HepG2 (cell line): ENCODE measurements around the gene CCN6. TPM values are rescaled to one million over a fixed set of nuclear protein-coding genes. Genes with fewer than 3 reads are reported as not detected.

Source experiments
- ATAC-seq: fragments of 200-7000 bp; cut with Tn5 transposase; 3 replicates; pipeline ENCODE4 v1.9.1; 2020; ENCODE audit warnings: mild to moderate bottlenecking, moderate library complexity
- BruUV-seq: library from RNA; stranded (reverse); fragments of 400-500 nt; replicated peaks from 2 replicates; lab custom pipeline; 2021; lab: Mats Ljungman, UMichigan
- CTCF ChIA-PET: fragments of 300-600 bp; formaldehyde crosslinking; extraction: SDS; loops from one replicate; lab custom pipeline; 2021; ENCODE audit warnings: low total read pairs, inconsistent platforms, low intra/inter-chr PET ratio; lab: Yijun Ruan, JAX
- POLR2A ChIA-PET: fragments of 350-600 bp; sonication (Branson Sonifier 250); formaldehyde crosslinking; loops from one replicate; lab custom pipeline; 2020; ENCODE audit warnings: antibody characterized with exemption, inconsistent platforms; lab: Yijun Ruan, JAX
- DNase-seq: peaks from one replicate; pipeline ENCODE4 v3.0.0-alpha.2; 2015; ENCODE audit warnings: low spot score
- FAIRE-seq: peaks from 3 replicates; lab custom pipeline; 2011; peaks lifted over from hg19 to GRCh38; lab: Jason Lieb, UNC
- H2AFZ ChIP-seq: one replicate; pipeline ENCODE4 v1.6.1; 2011; ENCODE audit warnings: low read length, inconsistent platforms
- H3K27ac ChIP-seq: fragments of 300-600 bp; 3 replicates; pipeline ENCODE4 v1.8.0; 2011; ENCODE audit warnings: mixed run types, mild to moderate bottlenecking, mixed read lengths, low read length, inconsistent platforms; ENCODE audit not compliant: insufficient read depth; ENCODE audit errors: extremely low read length
- H3K27me3 ChIP-seq, 2 experiments: fragments of 200-600 bp in 1 of 2; 2 replicates in 1 of 2; 3 replicates in 1 of 2; pipeline versions ENCODE4 v1.6.0 to v1.8.0; 2011; ENCODE audit warnings: low read length in 2 of 2, mild to moderate bottlenecking in 2 of 2, moderate library complexity in 2 of 2, inconsistent platforms in 1 of 2; ENCODE audit not compliant: insufficient read depth in 2 of 2, control insufficient read depth in 1 of 2
- H3K36me3 ChIP-seq, 2 experiments: fragments of 200-600 bp in 1 of 2; replicated peaks in 1 of 2; 2 replicates in 1 of 2; 3 replicates in 1 of 2; pipeline versions ENCODE4 v1.5.1 to v1.8.0; 2011; ENCODE audit warnings: low read length in 2 of 2, inconsistent platforms in 1 of 2; ENCODE audit not compliant: insufficient read depth in 2 of 2, control insufficient read depth in 1 of 2
- H3K4me1 ChIP-seq: 2 replicates; pipeline ENCODE4 v1.5.1; 2012; ENCODE audit warnings: low read length, inconsistent platforms; ENCODE audit not compliant: insufficient read depth
- H3K4me2 ChIP-seq: 2 replicates; pipeline ENCODE4 v1.6.0; 2011; ENCODE audit warnings: low read depth, low read length, inconsistent platforms
- H3K4me3 ChIP-seq, 3 experiments: fragments of 200-600 bp in 1 of 3; sonication (generic), shearing (Covaris generic) in 1 of 3; replicated peaks in 1 of 3; 2 replicates each; pipeline ENCODE4 v1.5.1; 2011 to 2016; ENCODE audit warnings: low read length in 3 of 3, inconsistent platforms in 2 of 3, low read depth in 2 of 3, mild to moderate bottlenecking in 2 of 3, control low read depth in 1 of 3, mixed read lengths in 1 of 3; ENCODE audit not compliant: insufficient read depth in 1 of 3
- H3K79me2 ChIP-seq: one replicate; pipeline ENCODE4 v1.6.1; 2011; ENCODE audit warnings: low read length, inconsistent platforms; ENCODE audit not compliant: insufficient read depth
- H3K9ac ChIP-seq: 2 replicates; pipeline ENCODE4 v1.6.0; 2011; ENCODE audit warnings: mild to moderate bottlenecking, low read depth, low read length, inconsistent platforms; ENCODE audit not compliant: insufficient read depth
- H3K9me3 ChIP-seq: 2 replicates; pipeline ENCODE4 v1.5.1; 2012; ENCODE audit warnings: mild to moderate bottlenecking, low read length
- H4K20me1 ChIP-seq: 2 replicates; pipeline ENCODE4 v1.6.0; 2011; ENCODE audit warnings: inconsistent platforms, mild to moderate bottlenecking, low read length, moderate library complexity; ENCODE audit not compliant: insufficient read depth
- CHCHD3 ChIP-seq: sonication (generic); formaldehyde crosslinking; IDR thresholded peaks from 2 replicates; pipeline ENCODE4 v1.8.0; 2022; ENCODE audit warnings: mild to moderate bottlenecking, missing genetic modification reagents, moderate library complexity
- ELF4 ChIP-seq: sonication (generic); formaldehyde crosslinking; IDR thresholded peaks from 2 replicates; pipeline ENCODE4 v1.5.0; 2020; ENCODE audit warnings: missing genetic modification reagents, mild to moderate bottlenecking, moderate library complexity, borderline replicate concordance
- GATAD2A ChIP-seq: IDR thresholded peaks from 2 replicates; pipeline ENCODE4 v1.6.1; 2016
- ISX ChIP-seq: sonication (generic); formaldehyde crosslinking; conservative IDR thresholded peaks from 2 replicates; pipeline ENCODE4 v1.5.0; 2020; ENCODE audit warnings: missing genetic modification reagents
- RFX3 ChIP-seq: IDR thresholded peaks from 2 replicates; pipeline ENCODE4 v1.6.1; 2016; ENCODE audit warnings: missing biosample characterization, missing genetic modification reagents
- STAG1 ChIP-seq: sonication (generic); formaldehyde crosslinking; IDR thresholded peaks from 2 replicates; pipeline ENCODE4 v1.4.0; 2020; ENCODE audit warnings: missing genetic modification reagents
- ZNF547 ChIP-seq: sonication (generic); formaldehyde crosslinking; IDR thresholded peaks from 2 replicates; pipeline ENCODE4 v1.5.1; 2020; ENCODE audit warnings: mild to moderate bottlenecking, missing genetic modification reagents
- ZNF589 ChIP-seq: sonication (generic); formaldehyde crosslinking; conservative IDR thresholded peaks from 2 replicates; pipeline ENCODE4 v1.8.0; 2022; ENCODE audit warnings: mild to moderate bottlenecking, moderate library complexity, missing genetic modification reagents
- ZNF883 ChIP-seq: sonication (generic); formaldehyde crosslinking; IDR thresholded peaks from 2 replicates; pipeline ENCODE4 v1.5.1; 2020; ENCODE audit warnings: mild to moderate bottlenecking, missing genetic modification reagents; ENCODE audit errors: not compliant biosample characterization
- WGBS: methylation state at CpG from one replicate; pipeline ENCODE4 v1.1.6; 2017; ENCODE audit warnings: low lambda C conversion rate; 5-methylcytosine and 5-hydroxymethylcytosine counted together
- in situ Hi-C: cut with HindIII; loops from 2 replicates; pipeline ENCODE4 v1.10.0; 2017; ENCODE audit warnings: low pct_unique_long_range_greater_than_20kb; ENCODE audit not compliant: extremely low pct_ligation_motif_present
- intact Hi-C: fragments of 100-400 bp; cut with micrococcal nuclease; formaldehyde crosslinking; loops from one replicate; pipeline ENCODE4 v1.10.0; 2022; ENCODE audit not compliant: unreplicated experiment
- polyA plus RNA-seq, 8 experiments: library from polyadenylated mRNA; depleted of rRNA in 3 of 8; stranded (reverse) in 7 of 8; unstranded in 1 of 8; fragments of >200 nt; fragmentation: Illumina TruSeq in 4 of 8; extraction: Trizol in 4 of 8; gene quantifications; 2 replicates each; pipeline versions ENCODE4 v1.2.1 to v1.2.3, GENCODE V29; 2011 to 2016; ENCODE audit warnings: low read depth in 4 of 8, missing spikeins in 1 of 8, mixed read lengths in 1 of 8; ENCODE audit not compliant: insufficient read depth in 1 of 8
- total RNA-seq, 5 experiments: library from RNA; depleted of rRNA; stranded (reverse); fragments of >200 nt; fragmentation: Illumina TruSeq; extraction: Trizol; gene quantifications; 2 replicates each; pipeline ENCODE4 v1.2.3, GENCODE V29; 2016; ENCODE audit warnings: low read depth in 1 of 5
- TF ChIP-seq, protein P1 (sequence below): sonication (generic); formaldehyde crosslinking; IDR thresholded peaks from 2 replicates; pipeline ENCODE4 v1.5.0; 2020; ENCODE audit warnings: mild to moderate bottlenecking, missing genetic modification reagents, moderate library complexity
- TF ChIP-seq, protein P2 (sequence below): sonication (generic); formaldehyde crosslinking; IDR thresholded peaks from 2 replicates; pipeline ENCODE4 v1.4.0; 2020; ENCODE audit warnings: mild to moderate bottlenecking, missing genetic modification reagents
- TF ChIP-seq, protein P3 (sequence below): sonication (generic); formaldehyde crosslinking; conservative IDR thresholded peaks from 2 replicates; pipeline ENCODE4 v1.8.0; 2022; ENCODE audit warnings: missing genetic modification reagents

Gene CCN6
- total and polyA plus RNA-seq, 2 of the 13 experiments (the other 11 are each of a cell fraction or from before 2014, with no cell fraction given) = not detected

DNA sequence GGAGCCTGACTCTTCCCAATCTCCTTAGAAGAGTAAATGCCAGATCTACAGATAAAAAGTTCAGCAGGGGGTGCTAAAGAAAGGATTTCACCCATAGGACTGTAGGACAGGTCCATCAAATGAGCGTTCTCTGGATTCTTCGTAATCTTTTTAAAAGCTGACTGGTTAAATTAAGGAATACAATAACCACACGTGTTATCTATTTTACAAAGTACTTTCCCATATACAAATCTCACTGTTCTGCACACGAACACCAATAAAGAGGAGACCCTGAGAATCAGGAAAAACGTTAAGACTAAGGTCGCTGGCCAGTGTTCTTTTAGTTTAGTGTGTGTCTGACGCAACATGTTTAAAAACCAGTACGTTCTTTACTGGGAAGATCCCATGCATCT, 32.8 kb downstream of the CCN6 start:
- Histone ChIP-seq H3K4me2 (peak overlapping the region; percentile 80), H3K4me1 (peaks cover 10% of the 10 kb centered on the region), H3K27ac (peak overlapping the region; percentile 63), H3K27me3 (no peaks in the 10 kb centered on the region; a peak in 1 of 5 replicates), H3K9ac (peak overlapping the region; percentile 74), H3K36me3 (no peaks in the 10 kb centered on the region; a peak in 1 of 5 replicates), H3K9me3 (no peaks in the 10 kb centered on the region), H3K79me2 (no peaks in the 10 kb centered on the region), H3K4me3 (peak overlapping the region; percentile 75 to 97 (median 89)), H4K20me1 (no peaks in the 10 kb centered on the region), H2AFZ (peak overlapping the region; percentile 99)
- intact Hi-C loops = loop anchor here (1.0 to 5.0 kb wide), 2 partner anchors 61 to 77 kb away; no protein-coding TSS in a partner anchor
- POLR2A ChIA-PET = interaction anchor here (1.1 to 1.4 kb wide), 2 partner anchors 11 to 58 kb away, joined by 3 to 8 read pairs; no protein-coding TSS in a partner anchor
- peak; percentile 80 for ATAC-seq
- BruUV-seq = TSS peak; percentile 60
- no peak for FAIRE-seq
- DNase-seq = peak; percentile 52
- WGBS = under 1% methylated on average over 8 of the region's 8 CpGs
- in situ Hi-C loops = loop anchor here (5.0 kb wide), 1 partner anchor 76 kb away; no protein-coding TSS in a partner anchor
- CTCF ChIA-PET = interaction anchor here (1.2 kb wide), 1 partner anchor 76 kb away, joined by 3 read pairs; no protein-coding TSS in a partner anchor
- no peak for TF ChIP-seq ZNF883 (CRISPR knock-in tag)
- TF ChIP-seq, protein P1, sequence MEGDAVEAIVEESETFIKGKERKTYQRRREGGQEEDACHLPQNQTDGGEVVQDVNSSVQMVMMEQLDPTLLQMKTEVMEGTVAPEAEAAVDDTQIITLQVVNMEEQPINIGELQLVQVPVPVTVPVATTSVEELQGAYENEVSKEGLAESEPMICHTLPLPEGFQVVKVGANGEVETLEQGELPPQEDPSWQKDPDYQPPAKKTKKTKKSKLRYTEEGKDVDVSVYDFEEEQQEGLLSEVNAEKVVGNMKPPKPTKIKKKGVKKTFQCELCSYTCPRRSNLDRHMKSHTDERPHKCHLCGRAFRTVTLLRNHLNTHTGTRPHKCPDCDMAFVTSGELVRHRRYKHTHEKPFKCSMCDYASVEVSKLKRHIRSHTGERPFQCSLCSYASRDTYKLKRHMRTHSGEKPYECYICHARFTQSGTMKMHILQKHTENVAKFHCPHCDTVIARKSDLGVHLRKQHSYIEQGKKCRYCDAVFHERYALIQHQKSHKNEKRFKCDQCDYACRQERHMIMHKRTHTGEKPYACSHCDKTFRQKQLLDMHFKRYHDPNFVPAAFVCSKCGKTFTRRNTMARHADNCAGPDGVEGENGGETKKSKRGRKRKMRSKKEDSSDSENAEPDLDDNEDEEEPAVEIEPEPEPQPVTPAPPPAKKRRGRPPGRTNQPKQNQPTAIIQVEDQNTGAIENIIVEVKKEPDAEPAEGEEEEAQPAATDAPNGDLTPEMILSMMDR (CRISPR knock-in tag) = peak; percentile 50
- no peak for TF ChIP-seq ZNF589
- TF ChIP-seq GATAD2A = 0 out of 2 replicates have a peak, but pooled peaks have one; percentile 6
- TF ChIP-seq ZNF547 (CRISPR knock-in tag) = no peak
- TF ChIP-seq, protein P2, sequence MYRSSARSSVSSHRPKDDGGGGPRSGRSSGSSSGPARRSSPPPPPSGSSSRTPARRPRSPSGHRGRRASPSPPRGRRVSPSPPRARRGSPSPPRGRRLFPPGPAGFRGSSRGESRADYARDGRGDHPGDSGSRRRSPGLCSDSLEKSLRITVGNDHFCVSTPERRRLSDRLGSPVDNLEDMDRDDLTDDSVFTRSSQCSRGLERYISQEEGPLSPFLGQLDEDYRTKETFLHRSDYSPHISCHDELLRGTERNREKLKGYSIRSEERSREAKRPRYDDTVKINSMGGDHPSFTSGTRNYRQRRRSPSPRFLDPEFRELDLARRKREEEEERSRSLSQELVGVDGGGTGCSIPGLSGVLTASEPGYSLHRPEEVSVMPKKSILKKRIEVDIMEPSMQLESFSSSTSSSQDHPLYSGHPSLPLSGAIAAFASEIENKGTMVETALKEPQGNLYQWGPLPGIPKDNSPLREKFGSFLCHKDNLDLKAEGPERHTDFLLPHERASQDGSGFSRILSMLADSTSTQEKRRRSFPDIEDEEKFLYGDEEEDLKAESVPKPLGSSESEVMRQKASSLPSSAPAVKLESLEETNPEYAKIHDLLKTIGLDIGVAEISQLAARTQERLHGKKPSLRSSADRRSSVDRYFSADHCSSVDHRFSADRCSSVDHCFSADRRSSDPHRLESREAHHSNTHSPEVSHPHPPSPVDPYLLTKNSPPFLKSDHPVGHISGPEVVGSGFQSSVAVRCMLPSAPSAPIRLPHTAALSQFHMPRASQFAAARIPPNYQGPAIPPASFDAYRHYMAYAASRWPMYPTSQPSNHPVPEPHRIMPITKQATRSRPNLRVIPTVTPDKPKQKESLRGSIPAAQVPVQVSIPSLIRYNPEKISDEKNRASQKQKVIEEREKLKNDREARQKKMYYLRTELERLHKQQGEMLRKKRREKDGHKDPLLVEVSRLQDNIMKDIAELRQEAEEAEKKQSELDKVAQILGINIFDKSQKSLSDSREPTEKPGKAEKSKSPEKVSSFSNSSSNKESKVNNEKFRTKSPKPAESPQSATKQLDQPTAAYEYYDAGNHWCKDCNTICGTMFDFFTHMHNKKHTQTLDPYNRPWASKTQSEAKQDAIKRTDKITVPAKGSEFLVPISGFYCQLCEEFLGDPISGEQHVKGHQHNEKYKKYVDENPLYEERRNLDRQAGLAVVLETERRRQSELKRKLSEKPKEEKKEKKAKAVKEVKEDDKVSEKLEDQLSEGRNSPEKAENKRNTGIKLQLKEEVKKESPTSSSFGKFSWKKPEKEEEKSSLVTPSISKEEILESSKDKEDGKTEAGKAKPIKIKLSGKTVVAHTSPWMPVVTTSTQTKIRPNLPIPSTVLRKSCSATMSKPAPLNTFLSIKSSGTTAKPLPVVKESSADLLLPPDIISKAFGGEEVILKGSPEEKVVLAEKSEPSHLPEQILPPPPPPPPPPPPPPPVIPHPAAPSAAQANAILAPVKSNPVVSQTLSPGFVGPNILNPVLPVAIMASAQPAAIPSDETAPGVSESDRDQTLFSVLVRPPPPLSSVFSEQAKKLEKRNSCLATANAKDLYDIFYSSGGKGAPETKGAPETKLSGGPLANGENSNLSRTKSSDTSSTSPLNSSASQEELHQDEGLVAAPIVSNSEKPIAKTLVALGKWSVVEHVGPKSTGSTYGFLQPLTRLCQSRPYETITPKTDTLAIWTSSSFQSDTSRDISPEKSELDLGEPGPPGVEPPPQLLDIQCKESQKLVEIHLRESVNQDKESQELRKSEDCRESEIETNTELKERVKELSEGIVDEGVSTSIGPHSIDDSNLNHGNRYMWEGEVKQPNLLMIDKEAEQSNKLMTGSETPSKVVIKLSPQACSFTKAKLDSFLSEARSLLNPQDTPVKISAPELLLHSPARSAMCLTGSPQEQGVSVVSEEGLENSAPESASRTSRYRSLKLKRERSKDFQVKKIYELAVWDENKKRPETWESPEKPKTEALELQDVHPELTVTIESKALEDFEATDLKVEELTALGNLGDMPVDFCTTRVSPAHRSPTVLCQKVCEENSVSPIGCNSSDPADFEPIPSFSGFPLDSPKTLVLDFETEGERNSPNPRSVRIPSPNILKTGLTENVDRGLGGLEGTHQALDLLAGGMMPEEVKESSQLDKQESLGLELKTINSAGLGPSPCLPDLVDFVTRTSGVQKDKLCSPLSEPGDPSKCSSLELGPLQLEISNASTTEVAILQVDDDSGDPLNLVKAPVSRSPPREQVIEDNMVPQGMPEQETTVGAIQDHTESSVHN = no peak
- TF ChIP-seq ELF4 (CRISPR knock-in tag) = 0 out of 2 replicates have a peak, but pooled peaks have one; percentile 9
- TF ChIP-seq, protein P3, sequence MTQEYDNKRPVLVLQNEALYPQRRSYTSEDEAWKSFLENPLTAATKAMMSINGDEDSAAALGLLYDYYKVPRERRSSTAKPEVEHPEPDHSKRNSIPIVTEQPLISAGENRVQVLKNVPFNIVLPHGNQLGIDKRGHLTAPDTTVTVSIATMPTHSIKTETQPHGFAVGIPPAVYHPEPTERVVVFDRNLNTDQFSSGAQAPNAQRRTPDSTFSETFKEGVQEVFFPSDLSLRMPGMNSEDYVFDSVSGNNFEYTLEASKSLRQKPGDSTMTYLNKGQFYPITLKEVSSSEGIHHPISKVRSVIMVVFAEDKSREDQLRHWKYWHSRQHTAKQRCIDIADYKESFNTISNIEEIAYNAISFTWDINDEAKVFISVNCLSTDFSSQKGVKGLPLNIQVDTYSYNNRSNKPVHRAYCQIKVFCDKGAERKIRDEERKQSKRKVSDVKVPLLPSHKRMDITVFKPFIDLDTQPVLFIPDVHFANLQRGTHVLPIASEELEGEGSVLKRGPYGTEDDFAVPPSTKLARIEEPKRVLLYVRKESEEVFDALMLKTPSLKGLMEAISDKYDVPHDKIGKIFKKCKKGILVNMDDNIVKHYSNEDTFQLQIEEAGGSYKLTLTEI (CRISPR knock-in tag) = no peak
- 0 out of 2 replicates have a peak, but pooled peaks have one; percentile 7 for TF ChIP-seq RFX3 (CRISPR knock-in tag)
- 0 out of 2 replicates have a peak, but pooled peaks have one; percentile 55 for TF ChIP-seq ISX (CRISPR knock-in tag)
- TF ChIP-seq STAG1 = peak; percentile 25
- TF ChIP-seq CHCHD3 = 0 out of 2 replicates have a peak, but pooled peaks have one; percentile 32
